Right renal pelvis (tissue), 4 donors: ENCODE data around the gene C5orf63. TPM values are rescaled to one million over a fixed set of nuclear protein-coding genes. Genes with fewer than 3 reads are reported as not detected.
"Not testable (repeated sequence)": the region's sequence is repeated elsewhere in the genome, so short reads cannot be mapped to it uniquely, and the experiment has no call there.

Source experiments
- DNase-seq, 4 donors: peaks; one replicate each; pipeline ENCODE4 v3.0.0-alpha.2; 2013; ENCODE audit warnings: low read depth in 4 of 4, low spot score in 3 of 4, missing footprints in 1 of 4
- polyA plus RNA-seq, 4 donors: library from polyadenylated mRNA; unstranded; fragments of 120-200 nt; gene quantifications; one replicate each; pipeline ENCODE4 v1.2.1, GENCODE V29; 2013; ENCODE audit not compliant: insufficient read length in 4 of 4

The C5orf63 gene
- polyA plus RNA-seq, 4 donors: 11.0 to 15.8 (median 13.9) TPM

DNA sequence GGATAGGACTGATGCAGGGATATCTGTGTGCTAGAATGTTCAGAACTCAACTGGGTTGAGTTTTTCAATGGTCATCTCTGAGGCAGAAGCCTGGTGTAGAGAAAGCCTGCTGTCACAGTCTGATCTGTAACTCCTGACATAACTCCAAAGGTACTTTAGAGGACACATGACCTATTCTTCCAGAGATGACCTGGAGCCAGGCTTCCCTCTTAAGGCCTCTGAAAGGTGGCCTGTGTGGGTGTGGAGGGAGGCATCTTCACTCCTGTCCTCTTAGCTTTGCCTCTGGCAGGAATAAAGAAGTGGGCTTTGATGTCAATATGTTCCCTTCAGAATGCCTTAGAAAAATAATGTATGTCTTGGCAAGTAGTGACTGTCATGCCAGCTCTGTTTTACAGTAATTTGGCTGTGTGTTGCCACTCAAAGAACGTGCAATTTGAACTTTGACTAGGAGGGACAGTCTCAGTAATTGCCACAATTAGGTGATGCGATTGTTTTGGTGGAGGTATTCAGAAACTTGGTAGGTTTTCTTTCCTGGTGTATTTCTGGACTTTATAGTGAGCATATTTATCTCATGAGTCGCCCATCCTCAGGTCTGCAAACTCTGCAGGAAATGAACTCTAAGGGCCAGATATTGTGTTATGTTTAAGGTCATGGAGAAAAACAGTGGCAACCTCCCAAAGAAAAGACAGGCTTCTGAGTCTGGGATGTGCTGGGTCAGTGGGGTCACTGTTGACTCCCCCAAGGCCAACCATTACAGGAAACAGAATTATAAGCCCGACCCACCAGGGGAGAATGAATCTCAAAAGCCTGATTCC, 3.2 kb upstream of the C5orf63 start:
- peak in 2 of 4 donors; percentile 25 to 29 for DNase-seq

DNA sequence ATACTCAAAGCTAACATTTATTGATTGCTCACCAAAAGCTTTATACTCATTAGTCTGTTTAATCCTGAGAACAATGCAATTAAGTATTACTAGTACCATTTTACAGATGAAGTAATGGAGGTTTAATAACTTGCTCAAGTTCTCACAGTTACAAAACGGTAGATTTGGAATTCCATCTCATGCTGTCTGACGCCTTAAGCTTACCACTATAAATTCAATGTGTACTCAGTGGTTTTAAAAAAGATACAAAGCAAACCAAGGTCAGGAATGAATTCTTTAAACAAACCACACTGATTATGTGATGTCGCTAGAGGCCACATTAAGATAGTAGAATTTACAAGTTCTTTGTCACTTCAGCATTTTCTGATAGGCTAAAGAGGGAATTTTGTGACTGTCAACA, 1.2 kb upstream of the C5orf63 start:
- DNase-seq: no peak

DNA sequence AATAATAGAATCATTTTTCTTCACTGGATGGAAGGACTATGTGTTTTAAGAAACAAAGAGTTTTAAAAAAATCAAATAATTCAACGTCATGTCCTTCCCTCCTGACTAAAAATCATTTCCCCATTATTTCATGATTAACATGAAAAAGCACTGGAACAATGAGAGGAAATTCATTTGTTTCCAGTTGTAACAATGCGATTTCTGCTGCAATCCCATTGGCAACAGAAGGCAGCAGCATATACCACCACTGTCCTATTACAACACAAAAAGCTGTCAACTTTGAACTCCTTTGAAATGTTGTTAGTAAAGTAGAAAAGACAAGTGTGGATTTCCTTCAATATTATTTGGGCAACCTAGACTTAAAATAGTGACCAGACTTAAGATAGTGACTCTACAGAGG, 3.1 kb downstream of the C5orf63 start:
- no peak for DNase-seq

DNA sequence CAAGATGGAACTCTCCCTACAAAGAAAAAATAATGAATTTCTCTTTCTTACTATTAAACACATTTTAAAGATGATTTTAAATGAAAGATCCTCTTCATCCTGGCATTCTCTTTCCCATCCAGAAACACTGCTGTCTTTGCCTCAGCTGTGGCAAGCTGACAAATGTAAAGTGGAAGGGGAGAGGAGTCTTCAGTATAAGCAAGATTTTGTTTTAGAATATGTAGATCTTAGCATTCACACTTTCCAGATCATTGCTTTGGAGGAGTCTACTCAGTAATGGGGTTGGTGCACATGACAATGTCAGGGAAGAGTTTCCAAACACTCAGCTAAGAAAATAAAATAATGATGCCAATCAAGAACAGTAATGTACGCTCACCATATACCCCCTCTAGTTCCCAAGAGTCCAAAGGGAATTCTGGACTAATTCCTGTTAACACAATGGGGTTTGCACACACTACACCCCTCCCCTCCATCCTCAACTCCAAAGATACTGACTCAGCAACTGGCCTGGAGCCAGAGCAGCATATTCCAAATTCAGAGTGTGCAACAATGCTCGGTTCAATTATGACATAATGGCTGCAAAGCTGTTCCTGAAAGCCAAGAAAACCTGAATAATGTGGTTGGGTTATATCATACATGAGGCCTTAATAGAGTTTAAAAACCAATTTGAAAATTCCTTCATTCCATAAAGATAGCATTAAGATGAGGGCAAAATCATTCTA, 4.6 kb downstream of the C5orf63 start:
- DNase-seq: no peak

DNA sequence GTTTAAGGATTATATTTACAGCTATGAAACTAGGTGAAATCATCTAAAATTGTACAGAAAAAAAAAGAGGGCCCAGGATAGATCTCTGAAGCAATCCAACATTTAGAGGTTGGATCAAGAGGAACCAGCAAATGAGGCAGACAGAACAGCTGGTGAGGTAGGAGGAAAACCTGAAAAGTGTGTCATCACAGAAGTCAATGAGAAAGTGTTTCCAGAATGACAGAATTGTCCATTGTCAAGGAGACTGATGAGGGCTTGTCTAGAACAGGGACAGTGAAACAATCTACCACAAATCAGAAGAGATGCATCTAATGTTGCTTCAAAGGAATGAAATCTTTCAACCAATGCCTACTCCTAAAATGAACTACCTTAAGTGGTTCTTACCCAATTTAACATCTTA, 6.6 kb downstream of the C5orf63 start:
- no peak for DNase-seq

DNA sequence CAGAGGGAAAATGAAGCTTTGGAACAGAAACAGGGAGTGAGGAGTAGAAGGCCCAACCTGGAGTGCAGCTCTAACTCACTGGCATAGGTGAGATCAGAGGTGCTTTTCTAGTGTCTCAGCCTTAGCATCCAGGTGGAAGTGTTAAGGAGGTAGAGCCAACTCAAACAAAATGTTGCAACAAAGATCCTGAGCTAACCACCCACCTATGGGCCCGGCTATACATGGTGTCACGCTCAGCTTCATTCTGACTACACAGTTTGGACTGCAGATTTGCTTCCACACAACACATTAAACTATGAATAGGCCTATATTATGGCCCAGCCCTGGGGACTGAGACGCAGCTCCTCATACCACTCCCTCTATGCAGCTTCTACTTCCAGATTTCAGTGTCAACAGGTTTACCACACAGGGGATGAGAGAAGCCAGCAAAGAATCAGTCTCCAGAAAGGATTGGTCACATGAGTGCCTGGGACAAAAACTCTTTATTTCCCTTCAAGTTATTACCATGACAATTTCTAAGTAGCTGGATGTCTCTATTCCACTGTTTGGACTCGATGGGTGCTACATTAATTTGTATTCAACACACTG, 9.0 kb downstream of the C5orf63 start:
- no peak for DNase-seq

DNA sequence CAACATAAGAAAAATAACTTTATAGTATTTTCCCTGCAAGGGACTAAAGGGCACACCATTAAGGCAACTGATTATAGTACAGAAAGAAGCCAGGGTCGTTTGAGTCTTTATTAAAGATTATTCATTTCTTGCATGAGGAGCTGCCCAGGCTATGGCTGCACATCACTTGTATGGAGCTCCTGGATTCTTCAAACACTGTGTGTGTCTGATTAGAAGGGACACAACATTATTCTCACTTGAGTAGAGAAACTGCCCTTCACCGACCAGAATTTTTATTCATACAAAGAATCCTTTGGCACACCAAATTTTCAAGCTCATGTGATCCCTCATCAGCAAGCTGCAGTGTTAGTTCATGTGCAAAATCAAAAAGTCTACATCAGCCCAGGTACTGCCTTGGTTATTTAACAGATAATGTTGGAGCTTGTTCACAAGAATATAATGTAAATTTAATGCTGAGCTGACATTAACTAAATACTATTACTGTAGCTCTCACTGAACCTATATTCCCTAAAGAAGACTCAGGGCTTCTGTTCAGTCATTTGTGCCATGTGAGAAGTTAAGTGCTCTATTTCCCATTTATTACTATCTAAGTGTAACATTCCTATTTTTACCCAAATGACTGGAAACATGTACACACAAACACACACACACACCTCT, 9.9 kb downstream of the C5orf63 start:
- DNase-seq: no peak

DNA sequence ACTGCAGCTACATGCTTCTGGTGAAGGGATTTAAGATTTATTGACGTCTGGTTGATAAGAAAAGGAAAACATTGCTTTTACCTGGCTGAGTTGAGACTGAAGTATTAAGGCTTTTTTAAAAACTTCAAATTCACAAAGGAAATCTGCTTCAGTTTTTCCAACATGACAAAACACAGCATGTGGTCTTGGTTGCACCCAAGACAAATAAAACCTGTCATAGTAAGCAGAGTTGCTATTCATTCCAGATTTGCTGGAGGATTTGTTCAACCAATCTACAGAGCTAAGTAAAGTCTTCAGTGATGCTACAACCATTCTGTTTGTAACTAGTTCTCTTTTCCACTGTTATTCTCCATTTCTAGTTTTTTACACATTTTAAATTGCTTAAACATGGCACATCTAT, 11.3 kb downstream of the C5orf63 start:
- DNase-seq: no peak

DNA sequence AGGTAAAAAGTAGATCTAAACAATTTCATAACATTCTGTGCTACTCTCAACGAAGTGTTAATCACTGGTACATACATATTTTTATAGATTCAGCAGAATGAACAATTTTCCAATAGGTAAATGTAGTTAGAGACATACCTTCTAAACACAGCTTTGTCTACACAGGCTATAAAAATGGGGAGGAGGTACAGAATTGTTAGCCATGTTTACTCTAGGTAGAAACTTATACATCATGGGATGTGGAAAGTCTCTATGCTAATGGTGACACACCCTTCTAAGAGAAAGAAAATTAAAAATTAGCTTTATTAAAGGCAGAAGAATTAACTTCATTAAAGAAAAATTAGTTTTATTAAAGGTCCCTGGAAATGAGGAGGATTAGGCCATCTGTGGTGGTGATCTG, 11.8 kb downstream of the C5orf63 start:
- DNase-seq: no peak

DNA sequence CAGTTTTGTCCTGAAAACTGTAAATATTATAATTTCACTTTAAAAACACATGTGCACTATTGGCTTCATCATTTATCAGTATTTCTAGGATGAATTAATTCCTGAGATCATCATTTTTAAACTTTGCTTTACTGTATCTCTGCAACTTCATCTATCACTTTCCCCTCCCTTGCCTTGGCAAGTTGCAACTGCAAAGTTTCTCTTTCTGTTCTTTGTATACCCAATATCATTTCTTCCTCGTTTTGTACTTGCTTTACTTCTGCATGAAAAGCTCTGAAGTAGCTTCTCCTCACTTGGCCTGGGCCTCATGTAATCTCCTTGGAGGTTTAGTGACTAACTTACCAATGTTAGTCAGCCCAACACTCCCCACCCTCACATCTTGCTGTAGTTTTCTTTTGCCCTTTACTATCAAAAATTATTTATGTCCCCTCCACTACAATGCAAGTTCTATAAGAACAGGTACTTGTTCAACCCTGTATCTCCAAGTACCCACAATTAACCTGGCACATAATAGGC, 12.8 kb downstream of the C5orf63 start:
- DNase-seq: no peak

DNA sequence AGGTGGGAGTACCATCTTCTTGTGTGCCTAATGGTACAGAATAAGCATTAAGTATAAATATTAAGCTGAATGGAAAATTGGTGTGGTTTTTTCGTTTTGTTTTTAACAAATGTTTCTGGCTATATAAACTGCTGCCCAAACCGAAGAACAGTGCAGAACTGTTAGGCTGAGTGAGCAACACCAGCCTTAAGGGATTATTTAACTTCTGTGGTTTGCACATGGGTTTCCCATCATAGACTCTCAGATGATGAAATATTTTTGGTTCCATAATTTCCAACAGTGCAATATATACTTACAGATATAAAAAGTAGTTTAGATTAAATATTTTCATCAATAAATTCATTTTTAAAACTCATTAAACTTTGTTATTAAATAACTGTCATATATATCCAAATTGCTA, 16.4 kb downstream of the C5orf63 start:
- no peak for DNase-seq

DNA sequence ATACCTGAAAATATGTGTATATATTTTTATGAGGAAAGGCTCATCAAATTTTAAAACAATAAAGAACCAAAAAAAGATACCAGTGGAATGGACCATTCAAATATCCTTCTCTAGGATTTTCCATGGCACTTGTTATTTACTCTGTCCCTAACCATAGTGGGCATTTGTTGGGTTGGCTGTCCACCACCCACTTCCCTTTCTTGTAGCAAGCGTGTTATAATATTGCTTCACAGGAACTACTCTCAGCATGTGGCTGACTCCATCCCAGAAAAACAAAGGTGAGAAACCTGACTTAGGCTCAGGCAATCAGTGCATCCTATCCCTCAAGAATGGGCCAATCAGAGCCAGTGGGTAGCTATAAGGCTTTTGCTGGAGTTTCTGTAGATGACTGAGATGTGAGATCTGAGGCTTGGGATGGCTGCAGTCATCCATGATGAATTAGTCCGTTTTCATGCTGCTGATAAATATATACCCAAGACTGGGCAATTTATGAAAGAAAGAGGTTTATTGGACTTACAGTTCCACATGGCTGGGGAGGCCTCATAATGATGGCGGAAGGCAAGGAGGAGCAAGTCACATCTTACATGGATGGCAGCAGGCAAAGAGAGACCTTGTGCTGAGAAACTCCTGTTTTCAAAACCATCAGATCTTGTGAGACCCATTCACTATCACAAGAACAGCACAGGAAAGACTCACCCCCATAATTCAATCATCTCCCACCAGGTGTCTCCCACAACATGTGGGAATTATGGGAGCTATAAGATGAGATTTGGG, 17.2 kb downstream of the C5orf63 start:
- no peak for DNase-seq

DNA sequence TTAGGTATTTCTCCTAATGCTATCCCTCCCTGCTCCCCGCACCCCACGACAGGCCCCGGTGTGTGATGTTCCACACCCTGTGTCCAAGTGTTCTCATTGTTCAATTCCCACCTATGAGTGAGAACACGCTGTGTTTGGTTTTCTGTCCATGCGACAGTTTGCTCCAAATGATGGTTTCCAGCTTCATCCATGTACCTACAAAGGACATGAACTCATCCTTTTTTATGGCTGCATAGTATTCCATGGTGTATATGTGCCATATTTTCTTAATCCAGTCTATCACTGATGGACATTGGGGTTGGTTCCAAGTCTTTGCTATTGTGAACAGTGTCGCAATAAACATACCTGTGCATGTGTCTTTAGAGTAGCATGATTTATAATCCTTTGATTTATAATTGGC, 19.8 kb downstream of the C5orf63 start:
- not testable (repeated sequence) for DNase-seq

DNA sequence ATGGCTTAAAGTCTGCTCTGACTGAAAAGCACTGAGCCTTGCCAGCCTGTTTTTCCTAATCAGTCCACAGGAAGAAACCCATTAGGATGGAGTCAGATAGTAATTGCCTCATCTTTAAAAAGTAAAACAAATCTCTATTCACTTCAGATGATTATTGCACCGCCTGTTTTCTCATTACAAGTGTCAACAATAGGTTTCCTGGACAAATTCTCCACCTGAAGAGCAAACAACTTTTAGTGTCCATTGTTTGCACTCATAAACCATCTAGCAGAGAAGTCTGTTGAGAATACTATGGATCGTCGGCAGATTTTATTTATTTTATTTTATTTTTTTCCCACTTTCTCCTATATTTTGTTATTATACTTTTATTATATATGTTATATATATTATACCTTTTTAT, 20.3 kb downstream of the C5orf63 start:
- no peak for DNase-seq

DNA sequence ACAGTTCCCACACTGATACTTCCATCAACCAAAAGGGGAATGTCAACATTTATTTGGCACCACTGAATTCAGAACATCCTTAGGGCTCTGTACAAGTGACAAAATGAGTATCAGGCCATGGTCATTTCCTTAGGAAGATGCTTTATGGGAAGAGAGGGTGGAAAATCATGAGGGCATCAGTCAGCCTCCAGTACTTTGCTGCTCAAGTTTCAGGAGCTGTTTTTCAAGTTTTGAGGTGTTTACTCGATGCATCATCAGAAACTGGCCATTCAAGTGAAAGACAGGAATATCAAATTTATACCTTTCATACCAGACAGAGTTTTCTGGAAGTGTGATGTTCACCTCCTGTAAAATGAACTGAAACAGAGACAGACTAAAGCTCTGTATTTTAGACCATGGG, 21.7 kb downstream of the C5orf63 start:
- DNase-seq: no peak

DNA sequence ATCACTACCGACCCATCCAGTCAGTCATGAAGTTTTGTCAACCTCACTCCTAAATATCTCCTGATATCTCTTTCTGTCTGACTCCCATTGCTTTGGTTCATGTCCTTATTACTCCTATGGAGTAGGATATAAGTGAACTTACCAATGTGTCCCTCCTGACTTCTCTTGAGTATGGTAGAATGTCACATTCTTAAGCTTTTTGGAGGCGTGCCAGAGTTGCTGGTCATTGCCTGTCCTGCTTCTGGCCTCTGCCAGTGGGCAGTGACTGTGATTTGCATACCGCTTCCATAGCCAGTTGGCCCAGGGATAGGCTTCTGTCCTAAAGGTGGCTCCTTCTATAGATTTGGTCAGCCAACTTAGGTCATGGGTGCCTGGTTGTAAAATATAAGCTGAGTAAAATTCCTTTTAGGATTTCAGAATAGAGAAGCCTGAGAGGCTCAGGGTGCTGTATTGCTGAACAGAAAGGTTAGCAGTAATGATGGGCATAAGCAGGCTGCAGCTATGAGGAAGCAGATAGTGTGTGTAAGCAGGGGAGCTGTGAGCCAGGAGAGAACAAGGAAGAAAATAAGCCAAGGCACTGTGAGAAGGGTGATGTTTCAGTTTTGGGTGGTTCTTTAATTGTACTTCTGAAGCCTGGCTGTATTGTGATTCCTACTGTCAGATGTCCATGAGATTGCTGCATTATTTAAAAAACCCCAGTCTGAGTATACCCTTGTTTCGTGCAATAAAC, 26.8 kb downstream of the C5orf63 start:
- DNase-seq: no peak

DNA sequence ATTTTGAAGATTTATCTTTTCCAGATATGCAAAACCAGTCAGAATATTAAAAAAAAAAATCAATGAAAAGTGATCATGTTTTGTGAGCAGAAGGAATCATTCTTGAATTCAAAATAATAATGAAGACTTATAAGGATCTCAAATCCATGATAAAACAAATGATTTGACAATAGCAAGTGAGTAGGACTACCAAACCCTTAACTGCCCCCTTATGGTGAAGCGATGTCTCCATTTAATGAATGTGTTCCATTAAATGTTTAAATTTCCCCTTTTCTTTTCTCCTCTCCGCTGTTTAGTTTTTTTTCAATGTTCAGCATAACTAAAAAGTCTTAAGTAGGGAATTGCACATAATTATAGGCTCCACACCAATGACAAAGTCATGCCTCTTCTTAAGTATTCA, 30.7 kb downstream of the C5orf63 start:
- no peak for DNase-seq

DNA sequence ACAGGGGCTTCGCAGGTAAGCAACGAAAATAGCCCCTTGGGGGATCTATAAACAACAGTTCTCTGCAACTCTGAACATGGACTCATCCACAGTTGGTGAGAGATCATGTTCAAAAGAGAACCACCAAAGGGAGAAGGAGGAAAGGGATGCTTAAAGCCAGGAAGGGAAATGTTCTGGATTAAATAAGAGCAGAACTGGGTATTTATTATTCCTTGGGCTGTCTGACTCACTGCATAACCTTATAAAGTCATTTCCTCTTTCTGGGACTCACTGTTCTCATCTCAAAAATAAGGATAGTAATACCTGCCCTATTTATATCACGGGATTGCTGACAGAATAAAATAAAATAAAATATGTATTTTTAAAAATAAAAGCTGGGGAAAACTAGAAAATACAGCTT, 31.7 kb downstream of the C5orf63 start:
- no peak for DNase-seq

DNA sequence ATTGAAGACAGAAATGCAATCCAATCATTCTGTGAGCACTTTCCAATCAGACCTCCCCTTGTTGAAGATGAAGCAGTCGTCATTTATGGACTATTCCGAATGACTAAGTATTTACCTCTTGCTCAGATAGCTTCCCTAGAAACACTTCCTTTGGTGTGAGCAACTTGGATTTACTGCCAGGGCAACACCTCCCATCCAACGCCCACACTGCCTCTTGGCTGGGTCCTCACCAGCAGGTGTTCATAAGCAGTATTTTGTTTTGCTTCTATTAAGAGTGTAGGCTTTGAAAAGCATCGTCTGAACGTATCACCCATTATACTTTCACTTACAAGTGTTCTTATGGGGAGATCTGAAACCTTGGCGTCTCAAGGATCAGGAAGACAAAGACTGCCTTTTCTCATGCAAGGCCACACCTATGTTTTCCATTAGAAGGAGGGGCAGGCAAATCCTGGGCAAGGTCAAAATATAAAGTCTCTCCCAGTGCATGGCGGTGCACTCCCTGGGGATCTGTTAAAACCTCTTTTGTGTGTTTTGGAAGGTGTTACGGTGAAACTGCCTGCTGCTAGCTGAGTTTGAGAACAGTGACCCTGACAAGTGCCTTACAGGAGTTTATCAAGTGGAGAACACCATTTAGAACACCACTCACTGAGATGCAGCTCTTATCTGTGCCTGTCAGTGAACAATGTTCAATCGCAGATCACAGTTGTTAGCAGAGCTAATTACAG, 32.3 kb downstream of the C5orf63 start:
- no peak for DNase-seq
